ENCODE data around the gene TACC2. TPM values are rescaled to one million over a fixed set of nuclear protein-coding genes. Genes with fewer than 3 reads are reported as not detected.
A peak's percentile ranks its signal among the peaks of the same experiment; 100 is the strongest.

The TACC2 gene
- total and polyA plus RNA-seq, 2 donors (not counting 3 experiments of a cell fraction or from before 2014, with no cell fraction given), result 14.4 to 46.2 TPM

GRCh38 chr10:122126763-122127659, 138.0 kb downstream of the TACC2 start:
- Histone ChIP-seq H3K36me3 (ENCODE audit: control insufficient read depth in 2 of 2, extremely low read depth in 1 of 2, insufficient read depth in 2 of 2, low read length in 2 of 2) (no peaks in the 10 kb centered on the region), H3K27ac (ENCODE audit: insufficient read depth, low read depth, low read length) (peak overlapping the region; percentile 77), H3K4me2 (ENCODE audit: insufficient read depth, low read length) (peak overlapping the region; percentile 88), H3K4me1 (ENCODE audit: control insufficient read depth, extremely low read depth, insufficient read depth, low read length) (peaks cover 23% of the 10 kb centered on the region), H3K79me2 (ENCODE audit: control insufficient read depth, insufficient read depth, low read length) (peaks cover 38% of the 10 kb centered on the region), H3K9ac (replicated peaks; ENCODE audit: extremely low read depth, insufficient read depth, low read length) (peak overlapping the region; percentile 77), H3K4me3 (replicated peaks in 1 of 3; ENCODE audit: insufficient read depth in 1 of 3, low read depth in 1 of 3, low read length in 3 of 3) (no peak overlapping the region), H2AFZ (ENCODE audit: low read depth, low read length) (no peak overlapping the region), H3K27me3 (ENCODE audit: control insufficient read depth in 2 of 2, insufficient read depth in 2 of 2, low read length in 2 of 2) (no peaks in the 10 kb centered on the region), H4K20me1 (replicated peaks; ENCODE audit: control insufficient read depth, extremely low read depth, insufficient read depth, low read length) (no peaks in the 10 kb centered on the region), H3K9me3 (replicated peaks; ENCODE audit: control insufficient read depth, insufficient read depth, low read length) (no peaks in the 10 kb centered on the region), H3K9me1 (replicated peaks; ENCODE audit: control insufficient read depth, extremely low read depth, insufficient read depth, low read length) (no peaks in the 10 kb centered on the region)
- intact Hi-C loops (cut with micrococcal nuclease), result loop anchor here (1.0 to 5.0 kb wide), 4 partner anchors 11 to 75 kb away; no protein-coding TSS in a partner anchor
- DNase-seq (ENCODE audit: low read depth, low spot score), result peak; percentile 92
- ChIA-PET POLR2A (interaction anchor here (1.2 to 1.6 kb wide), 2 partner anchors 13 to 14 kb away, joined by 5 read pairs; no protein-coding TSS in a partner anchor), CTCF (interaction anchor here (0.9 to 4.4 kb wide), 7 partner anchors 10 to 141 kb away, joined by 3 to 35 read pairs (median 9); no protein-coding TSS in a partner anchor)
- no TSS peak for BruUV-seq (replicated peaks)
- peak; percentile 79 for TF ChIP-seq JUN (IDR thresholded peaks at IDR 0.05; ENCODE audit: borderline replicate concordance, insufficient read depth, insufficient read length, low read depth)
- no peak for TF ChIP-seq EZH2 (IDR thresholded peaks at IDR 0.05; ENCODE audit: borderline replicate concordance, low read depth, low read length, severe bottlenecking)
- TF ChIP-seq MYC (IDR thresholded peaks at IDR 0.05; ENCODE audit: low read depth, low read length), result no peak
- no peak for TF ChIP-seq POLR2A (IDR thresholded peaks at IDR 0.05; ENCODE audit: low read depth, low read length)
- TF ChIP-seq GATA2 (IDR thresholded peaks at IDR 0.05; ENCODE audit: insufficient read depth, insufficient read length, low read depth, low read length), result no peak
- no peak for TF ChIP-seq CTCF (IDR thresholded peaks at IDR 0.05; ENCODE audit: extremely low read depth in 1 of 2, insufficient read depth in 1 of 2, low read depth in 1 of 2, low read length in 2 of 2)
- TF ChIP-seq POLR2AphosphoS5 (IDR thresholded peaks at IDR 0.05; ENCODE audit: insufficient read depth, low read depth, low read length), result peak; percentile 66
- no peak for TF ChIP-seq MAX (IDR thresholded peaks at IDR 0.05; ENCODE audit: insufficient read depth, insufficient read length)
- TF ChIP-seq FOS (IDR thresholded peaks at IDR 0.05; ENCODE audit: borderline replicate concordance, insufficient read depth, low read length), result peak; percentile 93
- dilution Hi-C loops (cut with MboI; ENCODE audit: extremely low pct_ligation_motif_present, low sequenced_read_pairs), result no loop called here
- peak; percentile 96 for FAIRE-seq
